Smooth muscle cell (in vitro differentiated cells): ENCODE measurements around the gene TOP2B. TPM values are rescaled to one million over a fixed set of nuclear protein-coding genes. Genes with fewer than 3 reads are reported as not detected.
A peak's percentile ranks its signal among the peaks of the same experiment; 100 is the strongest.

Source experiments
- DNase-seq: peaks from one replicate; lab custom pipeline; 2025; ENCODE audit not compliant: unreplicated experiment; lab: John Stamatoyannopoulos, UW
- H2AFZ ChIP-seq: fragments of 200-600 bp; sonication (generic); 2 replicates; pipeline ENCODE4 v1.6.0; 2016; ENCODE audit warnings: antibody characterized with exemption, low read depth, mild to moderate bottlenecking
- H3F3A ChIP-seq: fragments of 200-600 bp; sonication (generic); 2 replicates; pipeline ENCODE4 v1.6.0; 2017; ENCODE audit warnings: antibody characterized with exemption, low read depth
- H3K27ac ChIP-seq: fragments of 200-600 bp; sonication (generic); 2 replicates; pipeline ENCODE4 v1.5.1; 2016; ENCODE audit warnings: low read depth, mild to moderate bottlenecking
- H3K27me3 ChIP-seq: fragments of 200-600 bp; sonication (generic); 2 replicates; pipeline ENCODE4 v1.6.1; 2016; ENCODE audit warnings: low read depth, mild to moderate bottlenecking
- H3K36me3 ChIP-seq: fragments of 200-600 bp; sonication (generic); 2 replicates; pipeline ENCODE4 v1.5.1; 2016; ENCODE audit warnings: low read depth
- H3K4me1 ChIP-seq: fragments of 200-600 bp; sonication (generic); 2 replicates; pipeline ENCODE4 v1.5.1; 2016; ENCODE audit warnings: low read depth
- H3K4me2 ChIP-seq: fragments of 200-600 bp; sonication (generic); 2 replicates; pipeline ENCODE4 v1.6.0; 2016; ENCODE audit warnings: mild to moderate bottlenecking
- H3K4me3 ChIP-seq: fragments of 200-600 bp; sonication (generic); 2 replicates; pipeline ENCODE4 v1.5.1; 2016; ENCODE audit warnings: mild to moderate bottlenecking
- H3K79me2 ChIP-seq: fragments of 200-600 bp; sonication (generic); 2 replicates; pipeline ENCODE4 v1.6.0; 2016; ENCODE audit warnings: low read depth, mild to moderate bottlenecking
- H3K9ac ChIP-seq: fragments of 200-600 bp; sonication (generic); 2 replicates; pipeline ENCODE4 v1.6.0; 2016; ENCODE audit warnings: low read depth
- H3K9me3 ChIP-seq: fragments of 200-600 bp; sonication (generic); replicated peaks from 2 replicates; pipeline ENCODE4 v1.5.1; 2016; ENCODE audit warnings: low read depth
- H4K20me1 ChIP-seq: fragments of 200-600 bp; sonication (generic); 2 replicates; pipeline ENCODE4 v1.6.0; 2016; ENCODE audit warnings: low read depth
- WGBS: methylation state at CpG from one replicate; pipeline ENCODE4 v1.1.7; 2016; ENCODE audit warnings: low lambda C conversion rate; 5-methylcytosine and 5-hydroxymethylcytosine counted together
- polyA plus RNA-seq: library from polyadenylated mRNA; unstranded; fragments of >200 nt; fragmentation: Nextera tagmentation; extraction: Ambion mirVana; gene quantifications from 2 replicates; pipeline ENCODE4 v1.2.1, GENCODE V29; 2016
- total RNA-seq: library from RNA; depleted of rRNA; stranded (reverse); fragments of >200 nt; gene quantifications from 2 replicates; pipeline ENCODE4 v1.2.3, GENCODE V29; 2014
- TF ChIP-seq, protein P1 (sequence below): fragments of 200-600 bp; sonication (generic); IDR thresholded peaks from 2 replicates; pipeline ENCODE4 v1.5.1; 2017; ENCODE audit warnings: borderline replicate concordance, mild to moderate bottlenecking, antibody characterized with exemption; ENCODE audit not compliant: insufficient read depth, poor library complexity, severe bottlenecking

The TOP2B gene
- total and polyA plus RNA-seq, 2 experiments from 2014 or later: 70.2 to 132 TPM

DNA sequence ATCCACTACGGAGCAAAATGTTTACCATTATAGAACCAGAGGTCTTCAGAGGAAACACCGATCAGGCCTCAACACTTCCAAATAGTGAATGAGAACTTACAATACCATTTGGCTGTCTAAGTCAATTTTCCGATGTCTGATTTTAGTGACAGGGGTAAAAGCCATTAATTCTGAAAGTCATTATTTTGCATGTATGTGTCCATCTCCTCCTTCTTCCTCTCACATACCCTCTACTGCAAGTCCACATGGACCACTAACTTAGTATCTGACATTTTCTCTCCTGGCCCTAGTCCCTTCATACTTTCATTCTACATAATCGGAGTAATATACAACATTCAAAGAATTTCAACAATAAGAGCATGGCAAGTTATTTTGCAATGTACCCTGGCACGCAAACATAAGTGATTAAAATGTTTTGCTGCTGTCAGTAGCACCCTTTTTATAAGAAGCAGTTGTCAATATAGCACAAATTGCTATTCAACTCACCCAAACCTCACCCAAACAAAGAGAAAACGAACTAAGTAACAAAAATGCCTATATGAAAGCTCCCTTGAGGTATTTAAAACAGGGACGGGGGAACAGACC lies 1.9 kb downstream of the TOP2B start:
- no peak overlapping the region for H2AFZ ChIP-seq
- H3K4me2 ChIP-seq: peak overlapping the region; percentile 90
- no peaks in the 10 kb centered on the region for H3K36me3 ChIP-seq
- H4K20me1 ChIP-seq: peaks cover 61% of the 10 kb centered on the region
- DNase-seq: no peak
- H3K4me3 ChIP-seq: peak overlapping the region; percentile 99
- peaks cover 61% of the 10 kb centered on the region for H3K79me2 ChIP-seq
- H3K27ac ChIP-seq: peak overlapping the region; percentile 96
- whole genome bisulfite sequencing: 47% methylated on average over 7 of the region's 7 CpGs
- H3K4me1 ChIP-seq: peaks cover 38% of the 10 kb centered on the region
- peak overlapping the region; percentile 93 for H3K9ac ChIP-seq
- TF ChIP-seq, protein P1, sequence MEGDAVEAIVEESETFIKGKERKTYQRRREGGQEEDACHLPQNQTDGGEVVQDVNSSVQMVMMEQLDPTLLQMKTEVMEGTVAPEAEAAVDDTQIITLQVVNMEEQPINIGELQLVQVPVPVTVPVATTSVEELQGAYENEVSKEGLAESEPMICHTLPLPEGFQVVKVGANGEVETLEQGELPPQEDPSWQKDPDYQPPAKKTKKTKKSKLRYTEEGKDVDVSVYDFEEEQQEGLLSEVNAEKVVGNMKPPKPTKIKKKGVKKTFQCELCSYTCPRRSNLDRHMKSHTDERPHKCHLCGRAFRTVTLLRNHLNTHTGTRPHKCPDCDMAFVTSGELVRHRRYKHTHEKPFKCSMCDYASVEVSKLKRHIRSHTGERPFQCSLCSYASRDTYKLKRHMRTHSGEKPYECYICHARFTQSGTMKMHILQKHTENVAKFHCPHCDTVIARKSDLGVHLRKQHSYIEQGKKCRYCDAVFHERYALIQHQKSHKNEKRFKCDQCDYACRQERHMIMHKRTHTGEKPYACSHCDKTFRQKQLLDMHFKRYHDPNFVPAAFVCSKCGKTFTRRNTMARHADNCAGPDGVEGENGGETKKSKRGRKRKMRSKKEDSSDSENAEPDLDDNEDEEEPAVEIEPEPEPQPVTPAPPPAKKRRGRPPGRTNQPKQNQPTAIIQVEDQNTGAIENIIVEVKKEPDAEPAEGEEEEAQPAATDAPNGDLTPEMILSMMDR: no peak
- H3K27me3 ChIP-seq: no peaks in the 10 kb centered on the region
- H3K9me3 ChIP-seq: no peaks in the 10 kb centered on the region
- H3F3A ChIP-seq: peaks cover 5% of the 10 kb centered on the region

DNA sequence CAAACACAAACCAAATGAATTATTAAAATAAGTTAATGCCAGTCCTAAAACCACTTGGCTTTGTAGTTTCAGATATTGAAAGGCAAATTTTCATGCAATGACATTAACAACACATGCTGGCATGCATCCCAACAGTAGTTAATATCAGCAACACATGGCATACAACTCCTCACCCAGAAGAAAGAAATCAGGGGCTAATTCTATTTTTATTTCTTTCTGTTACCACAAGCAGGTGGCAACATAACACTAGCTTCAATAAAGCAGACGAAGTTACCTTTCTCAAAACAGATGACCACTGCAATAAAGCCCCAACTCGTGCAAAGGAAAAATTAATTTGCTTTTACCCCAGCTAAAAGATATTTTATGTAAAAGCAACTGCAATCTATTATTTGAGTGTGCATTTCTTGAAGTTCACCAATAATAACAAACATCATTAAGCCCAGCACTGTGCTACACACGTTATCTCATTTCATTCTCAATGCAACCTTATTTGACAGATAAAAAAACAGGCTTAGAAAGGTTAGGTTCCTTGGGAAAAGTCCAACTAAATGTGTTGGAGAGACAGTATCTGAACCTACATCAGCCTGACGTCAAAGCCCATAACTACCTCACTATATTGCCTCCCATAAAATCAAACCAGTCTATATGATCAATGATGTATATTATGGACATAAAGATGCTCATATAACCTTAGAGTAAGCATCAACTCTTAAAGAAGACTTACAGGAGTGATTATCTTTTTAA lies 2.8 kb downstream of the TOP2B start:
- Histone ChIP-seq H3K36me3 (no peaks in the 10 kb centered on the region), H3K4me2 (peak overlapping the region; percentile 90), H2AFZ (no peak overlapping the region), H4K20me1 (peaks cover 69% of the 10 kb centered on the region), H3K4me1 (peaks cover 38% of the 10 kb centered on the region), H3K27me3 (no peaks in the 10 kb centered on the region), H3K27ac (no peak overlapping the region), H3K79me2 (peaks cover 70% of the 10 kb centered on the region), H3K9ac (no peak overlapping the region), H3K4me3 (peak overlapping the region; percentile 99), H3F3A (peaks cover 5% of the 10 kb centered on the region), H3K9me3 (no peaks in the 10 kb centered on the region)
- WGBS: 75% methylated on average over 4 of the region's 4 CpGs
- no peak for DNase-seq
- TF ChIP-seq, protein P1: no peak

DNA sequence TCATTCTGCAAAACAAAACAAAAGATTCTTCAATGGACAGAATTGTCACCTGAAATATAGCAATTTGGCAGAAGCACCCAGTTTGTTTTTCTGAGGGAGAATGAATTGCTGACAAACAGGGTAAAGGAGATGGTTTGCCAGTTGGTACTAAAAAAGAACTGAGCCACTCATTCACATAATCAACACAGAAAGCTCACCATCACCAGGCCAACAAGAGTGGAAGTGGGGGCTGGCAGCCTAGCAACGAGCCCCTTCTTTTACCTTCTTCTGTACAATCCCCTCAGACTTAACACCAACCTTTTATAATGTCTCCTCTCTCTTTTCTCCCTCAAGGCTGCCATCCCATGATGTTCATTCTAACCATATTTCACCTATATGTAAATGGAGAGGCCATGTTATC lies 5.9 kb downstream of the TOP2B start:
- no peak overlapping the region for H3K9ac ChIP-seq
- H3F3A ChIP-seq: no peaks in the 10 kb centered on the region
- H3K4me3 ChIP-seq: no peak overlapping the region
- H3K27me3 ChIP-seq: no peaks in the 10 kb centered on the region
- TF ChIP-seq, protein P1: no peak
- H3K4me1 ChIP-seq: peaks cover 31% of the 10 kb centered on the region
- H4K20me1 ChIP-seq: peaks cover 99% of the 10 kb centered on the region
- H3K27ac ChIP-seq: no peak overlapping the region
- 89% methylated on average over 1 of the region's 1 CpG for WGBS
- peaks cover 98% of the 10 kb centered on the region for H3K79me2 ChIP-seq
- no peaks in the 10 kb centered on the region for H3K36me3 ChIP-seq
- H2AFZ ChIP-seq: no peak overlapping the region
- no peak overlapping the region for H3K4me2 ChIP-seq
- no peaks in the 10 kb centered on the region for H3K9me3 ChIP-seq
- no peak for DNase-seq
